ENCODE results near the gene ARRB2.

ARRB2 gene

GRCh38 chr17:4716081-4716480, 5.6 kb downstream of the ARRB2 start:
- no peak for ATAC-seq
- TF ChIP-seq ZC3H10 (CRISPR knock-in tag; IDR thresholded peaks at IDR 0.05) (no peak), POU6F1 (CRISPR knock-in tag; IDR thresholded peaks at IDR 0.05; ENCODE audit: borderline replicate concordance, low read depth) (no peak), OSR1 (CRISPR knock-in tag; IDR thresholded peaks at IDR 0.05) (no peak), SNAI2 (CRISPR knock-in tag; IDR thresholded peaks at IDR 0.05) (no peak), CSDC2 (CRISPR knock-in tag; IDR thresholded peaks at IDR 0.05) (no peak), ESRRG (CRISPR knock-in tag; IDR thresholded peaks at IDR 0.05) (no peak), ZFP30 (CRISPR knock-in tag; IDR thresholded peaks at IDR 0.05) (no peak), ZNF70 (CRISPR knock-in tag; IDR thresholded peaks at IDR 0.05) (no peak), CSRNP3 (CRISPR knock-in tag; IDR thresholded peaks at IDR 0.05) (no peak), ISL1 (CRISPR knock-in tag; IDR thresholded peaks at IDR 0.05) (no peak), CREB5 (CRISPR knock-in tag; IDR thresholded peaks at IDR 0.05; ENCODE audit: low read depth) (no peak), TSHZ2 (CRISPR knock-in tag; IDR thresholded peaks at IDR 0.05) (no peak), TCF4 (CRISPR knock-in tag; IDR thresholded peaks at IDR 0.05; ENCODE audit: borderline replicate concordance) (no peak), PPARA (CRISPR knock-in tag; IDR thresholded peaks at IDR 0.05; ENCODE audit: borderline replicate concordance) (no peak), ZNF8 (CRISPR knock-in tag; IDR thresholded peaks at IDR 0.05) (no peak), TOX (CRISPR knock-in tag; IDR thresholded peaks at IDR 0.05; ENCODE audit: borderline replicate concordance) (no peak), ZNF565 (CRISPR knock-in tag; conservative IDR thresholded peaks at IDR 0.05; ENCODE audit: low read depth) (no peak), RARB (CRISPR knock-in tag; IDR thresholded peaks at IDR 0.05) (no peak), ZFP3 (CRISPR knock-in tag; IDR thresholded peaks at IDR 0.05) (no peak), BACH2 (CRISPR knock-in tag; IDR thresholded peaks at IDR 0.05; ENCODE audit: borderline replicate concordance) (no peak)

GRCh38 chr17:4717791-4718190, 7.4 kb downstream of the ARRB2 start:
- TF ChIP-seq TCF4 (CRISPR knock-in tag; IDR thresholded peaks at IDR 0.05; ENCODE audit: borderline replicate concordance) = no peak
- TF ChIP-seq PATZ1 (CRISPR knock-in tag; IDR thresholded peaks at IDR 0.05; ENCODE audit: borderline replicate concordance) = no peak
- no peak for TF ChIP-seq ZFP3 (CRISPR knock-in tag; IDR thresholded peaks at IDR 0.05)
- no peak for TF ChIP-seq CREB5 (CRISPR knock-in tag; IDR thresholded peaks at IDR 0.05; ENCODE audit: low read depth)
- TF ChIP-seq PPARA (CRISPR knock-in tag; IDR thresholded peaks at IDR 0.05; ENCODE audit: borderline replicate concordance) = no peak
- no peak for TF ChIP-seq BACH2 (CRISPR knock-in tag; IDR thresholded peaks at IDR 0.05; ENCODE audit: borderline replicate concordance)
- no peak for TF ChIP-seq ESRRG (CRISPR knock-in tag; IDR thresholded peaks at IDR 0.05)
- no peak for TF ChIP-seq ZNF565 (CRISPR knock-in tag; conservative IDR thresholded peaks at IDR 0.05; ENCODE audit: low read depth)
- no peak for TF ChIP-seq ZNF70 (CRISPR knock-in tag; IDR thresholded peaks at IDR 0.05)
- no peak for ATAC-seq

Measured in SK-N-SH treated with all-trans-retinoic acid at 6 μM for 48 hours (cell line).